GM21717 (cell line): Measurements from ENCODE around the gene PHB1.

ENCODE experiments used
- ATAC-seq: cut with Tn5 transposase; IDR thresholded peaks from one replicate; pipeline ENCODE4 v1.9.1; 2021; ENCODE audit warnings: mild to moderate bottlenecking, moderate library complexity; ENCODE audit not compliant: unreplicated experiment

PHB1 gene

GRCh38 chr17:49357516-49357915, 57.2 kb downstream of the PHB1 start:
- ATAC-seq: no peak

GRCh38 chr17:49356320-49356719, 58.4 kb downstream of the PHB1 start:
- ATAC-seq: no peak
